ENCODE measurements around the gene SLC35A2.

DNA sequence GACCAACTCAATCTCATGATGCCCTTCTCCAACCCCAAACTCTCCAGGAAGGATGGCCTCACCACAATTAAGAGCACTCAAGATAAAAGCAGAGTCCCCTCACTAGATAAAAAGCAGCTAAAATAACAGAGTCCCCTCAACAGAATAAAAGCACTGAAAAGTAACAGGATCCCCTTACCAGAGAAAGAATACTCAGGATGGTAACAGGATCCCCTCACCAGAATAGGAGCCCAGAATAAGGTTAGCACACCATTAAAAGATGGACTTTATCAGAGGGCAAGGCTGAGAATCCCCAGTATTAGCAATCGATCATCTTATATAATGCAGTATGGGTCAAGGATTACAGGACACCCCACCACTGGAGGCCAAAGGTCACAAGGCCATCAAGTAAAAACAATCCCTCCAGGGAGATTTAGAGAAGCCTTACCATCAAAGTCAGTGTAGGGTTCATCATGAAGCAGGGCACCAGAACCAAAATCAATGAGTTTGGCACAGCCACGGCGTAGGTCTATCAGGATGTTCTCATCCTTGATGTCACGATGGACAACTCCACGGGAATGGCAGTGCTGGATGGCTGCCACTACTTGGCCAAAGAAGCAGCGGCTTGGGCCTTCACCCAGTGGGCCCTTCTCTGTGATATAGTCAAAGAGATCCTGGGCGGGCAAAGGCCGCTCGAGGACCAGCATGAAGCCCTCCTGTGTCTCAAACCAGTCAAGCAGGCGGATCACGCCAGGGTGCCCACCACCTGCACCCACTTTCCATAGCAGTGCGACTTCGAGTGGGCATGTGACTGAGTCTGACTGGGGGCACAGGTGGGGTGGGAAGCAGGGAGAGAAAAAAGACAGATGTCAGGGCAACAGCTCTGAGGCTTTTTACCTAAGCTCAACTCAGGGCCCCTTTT lies 3.4 kb upstream of the SLC35A2 start:
- no peak for TF ChIP-seq ZNF274 (IDR thresholded peaks at IDR 0.05; ENCODE audit: low read depth, low read length)
- no peak for TF ChIP-seq YY1 (IDR thresholded peaks at IDR 0.05; ENCODE audit: insufficient read depth, insufficient read length)
- TF ChIP-seq SUZ12 (IDR thresholded peaks at IDR 0.05; ENCODE audit: extremely low read depth, insufficient read depth, insufficient read length), result no peak

All from NT2/D1 (cell line).